ENCODE results near the gene TALDO1. TPM values are rescaled to one million over a fixed set of nuclear protein-coding genes. Genes with fewer than 3 reads are reported as not detected.

The TALDO1 gene
- total and polyA plus RNA-seq, 2 donors from 2014 or later = 175 to 312 TPM

DNA sequence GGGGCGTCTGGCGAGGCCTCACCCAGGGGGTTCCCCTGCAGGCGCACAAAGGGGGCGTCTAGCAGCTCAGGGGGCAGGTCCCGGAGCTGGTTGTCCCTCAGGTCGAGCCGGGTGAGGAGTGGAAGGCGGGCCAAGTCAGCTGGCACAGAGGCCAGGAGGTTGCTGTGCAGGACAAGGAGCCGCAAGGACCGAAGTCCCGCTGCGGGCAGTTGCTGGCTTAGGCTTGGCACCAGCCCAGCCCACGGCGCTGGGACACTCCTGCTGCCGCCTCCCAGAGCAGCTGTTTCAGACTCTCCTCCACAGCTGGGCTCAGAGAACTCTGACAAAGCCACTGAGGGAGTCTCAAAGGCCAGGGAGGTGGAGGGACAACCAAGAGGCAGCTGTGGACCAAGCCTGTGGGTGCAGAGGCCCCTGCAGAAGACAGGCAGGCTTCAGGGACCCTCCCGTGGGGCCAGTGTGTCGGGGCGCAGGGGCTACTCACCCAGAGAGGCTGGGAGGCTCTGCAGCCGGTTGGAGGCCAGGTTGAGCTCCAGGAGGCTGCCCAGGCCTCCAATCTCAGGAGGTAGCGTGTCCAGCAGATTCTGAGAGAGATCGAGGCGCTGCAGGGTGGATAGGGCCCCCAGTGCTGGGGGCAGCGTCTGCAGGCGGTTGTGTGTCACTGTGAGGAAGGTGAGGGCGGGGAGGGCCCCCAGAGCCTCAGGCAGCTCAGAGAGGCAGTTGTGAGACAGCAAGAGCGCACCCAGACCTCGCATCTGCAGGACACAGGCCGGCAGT lies 55.6 kb downstream of the TALDO1 start:
- Histone ChIP-seq H3K9me3 (ENCODE audit: control insufficient read depth in 2 of 3, insufficient read depth in 1 of 3, low read length in 3 of 3) (no peaks in the 10 kb centered on the region), H3K36me3 (ENCODE audit: control insufficient read depth in 2 of 3, insufficient read depth in 3 of 3, low read length in 3 of 3) (no peaks in the 10 kb centered on the region), H3K4me3 (ENCODE audit: low read length in 3 of 3) (no peak overlapping the region), H3K4me1 (ENCODE audit: control insufficient read depth in 2 of 3, insufficient read depth in 2 of 3, low read depth in 1 of 3, low read length in 3 of 3) (peaks cover 0 to 14% (median 4%) of the 10 kb centered on the region in 3 donors), H3K27ac (ENCODE audit: low read depth in 2 of 2, low read length in 2 of 2) (no peak overlapping the region), H3K27me3 (ENCODE audit: control insufficient read depth, insufficient read depth, low read length) (no peaks in the 10 kb centered on the region), H3K9ac (ENCODE audit: low read length in 3 of 3) (no peak overlapping the region)
- DNase-seq (no peak), FAIRE-seq (no peak)
- intact Hi-C loops (cut with DNase I) = no loop called here
- TF ChIP-seq, protein P1, sequence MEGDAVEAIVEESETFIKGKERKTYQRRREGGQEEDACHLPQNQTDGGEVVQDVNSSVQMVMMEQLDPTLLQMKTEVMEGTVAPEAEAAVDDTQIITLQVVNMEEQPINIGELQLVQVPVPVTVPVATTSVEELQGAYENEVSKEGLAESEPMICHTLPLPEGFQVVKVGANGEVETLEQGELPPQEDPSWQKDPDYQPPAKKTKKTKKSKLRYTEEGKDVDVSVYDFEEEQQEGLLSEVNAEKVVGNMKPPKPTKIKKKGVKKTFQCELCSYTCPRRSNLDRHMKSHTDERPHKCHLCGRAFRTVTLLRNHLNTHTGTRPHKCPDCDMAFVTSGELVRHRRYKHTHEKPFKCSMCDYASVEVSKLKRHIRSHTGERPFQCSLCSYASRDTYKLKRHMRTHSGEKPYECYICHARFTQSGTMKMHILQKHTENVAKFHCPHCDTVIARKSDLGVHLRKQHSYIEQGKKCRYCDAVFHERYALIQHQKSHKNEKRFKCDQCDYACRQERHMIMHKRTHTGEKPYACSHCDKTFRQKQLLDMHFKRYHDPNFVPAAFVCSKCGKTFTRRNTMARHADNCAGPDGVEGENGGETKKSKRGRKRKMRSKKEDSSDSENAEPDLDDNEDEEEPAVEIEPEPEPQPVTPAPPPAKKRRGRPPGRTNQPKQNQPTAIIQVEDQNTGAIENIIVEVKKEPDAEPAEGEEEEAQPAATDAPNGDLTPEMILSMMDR (IDR thresholded peaks at IDR 0.05; ENCODE audit: borderline replicate concordance, extremely low read depth, insufficient read depth) = no peak

DNA sequence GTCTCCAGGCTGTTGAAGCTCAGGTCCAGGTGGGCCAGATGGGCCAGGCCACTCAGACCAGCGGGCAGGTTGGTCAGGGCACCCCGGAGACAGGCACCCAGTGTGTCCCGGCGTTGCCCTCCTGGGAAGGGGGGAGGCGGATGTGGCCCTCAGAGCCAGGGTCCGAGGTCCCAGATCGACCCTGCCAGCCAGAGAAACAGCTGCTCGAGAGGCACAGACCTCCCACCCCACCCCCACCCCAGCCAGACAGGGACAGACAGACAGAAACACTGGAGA lies 56.1 kb downstream of the TALDO1 start:
- DNase-seq (no peak), FAIRE-seq (no peak)
- TF ChIP-seq, protein P1 (IDR thresholded peaks at IDR 0.05; ENCODE audit: borderline replicate concordance, extremely low read depth, insufficient read depth) = no peak
- H3K9me3 ChIP-seq (ENCODE audit: control insufficient read depth in 2 of 3, insufficient read depth in 1 of 3, low read length in 3 of 3) = no peaks in the 10 kb centered on the region
- no peaks in the 10 kb centered on the region for H3K27me3 ChIP-seq (ENCODE audit: control insufficient read depth, insufficient read depth, low read length)
- no peak overlapping the region for H3K27ac ChIP-seq (ENCODE audit: low read depth in 2 of 2, low read length in 2 of 2)
- no peak overlapping the region for H3K4me3 ChIP-seq (ENCODE audit: low read length in 3 of 3)
- H3K9ac ChIP-seq (ENCODE audit: low read length in 3 of 3) = no peak overlapping the region
- H3K4me1 ChIP-seq (ENCODE audit: control insufficient read depth in 2 of 3, insufficient read depth in 2 of 3, low read depth in 1 of 3, low read length in 3 of 3) = peaks cover 0 to 14% (median 4%) of the 10 kb centered on the region in 3 donors
- intact Hi-C loops (cut with DNase I) = no loop called here
- no peaks in the 10 kb centered on the region for H3K36me3 ChIP-seq (ENCODE audit: control insufficient read depth in 2 of 3, insufficient read depth in 3 of 3, low read length in 3 of 3)

DNA sequence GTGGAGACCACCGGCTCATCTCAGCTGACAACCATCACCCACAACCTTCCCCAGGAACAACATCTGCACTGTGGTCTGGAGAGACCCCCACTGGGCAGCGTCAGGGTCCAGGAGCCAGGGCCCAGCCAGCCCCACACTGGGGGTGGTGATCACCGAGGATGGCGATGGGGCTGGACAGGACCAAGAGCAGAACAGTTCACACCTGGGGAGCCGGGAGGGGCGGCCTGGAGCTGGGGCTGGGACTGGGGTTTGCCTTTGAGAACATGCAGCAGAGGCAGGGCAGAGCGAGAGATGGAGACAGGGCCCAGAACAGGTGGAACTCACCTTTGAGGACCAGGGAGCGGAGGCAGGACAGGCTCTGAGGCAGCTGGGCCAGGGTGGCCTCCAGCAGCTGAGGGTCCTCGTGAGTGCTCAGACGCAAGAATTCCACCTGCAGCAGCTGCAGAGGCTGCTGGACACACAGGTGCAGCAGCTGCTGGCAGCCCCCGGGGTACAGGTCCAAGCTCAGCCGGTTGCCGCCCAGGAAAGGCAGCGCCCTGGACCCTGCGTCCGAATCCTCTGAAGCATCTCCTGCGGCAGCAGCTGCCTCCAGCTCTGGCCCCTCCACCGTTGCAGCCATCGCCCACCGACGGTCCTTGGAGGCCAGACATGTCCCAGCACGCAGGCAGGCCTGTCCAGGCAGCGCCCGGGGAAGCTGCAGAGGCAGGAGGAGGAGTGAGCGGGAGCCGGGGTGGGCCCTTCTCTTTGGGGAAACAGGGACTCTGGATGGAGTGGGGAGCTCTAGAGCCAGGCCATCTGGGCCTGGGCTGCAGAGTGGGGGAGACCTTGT lies 56.7 kb downstream of the TALDO1 start:
- no peaks in the 10 kb centered on the region for H3K27me3 ChIP-seq (ENCODE audit: control insufficient read depth, insufficient read depth, low read length)
- no peak for DNase-seq
- peaks cover 0 to 18% (median 4%) of the 10 kb centered on the region in 3 donors for H3K4me1 ChIP-seq (ENCODE audit: control insufficient read depth in 2 of 3, insufficient read depth in 2 of 3, low read depth in 1 of 3, low read length in 3 of 3)
- intact Hi-C loops (cut with DNase I) = no loop called here
- H3K4me3 ChIP-seq (ENCODE audit: low read length in 3 of 3) = peak overlapping the region in 2 of 3 donors; percentile 36 to 59
- H3K36me3 ChIP-seq (ENCODE audit: control insufficient read depth in 2 of 3, insufficient read depth in 3 of 3, low read length in 3 of 3) = no peaks in the 10 kb centered on the region
- H3K9me3 ChIP-seq (ENCODE audit: control insufficient read depth in 2 of 3, insufficient read depth in 1 of 3, low read length in 3 of 3) = no peaks in the 10 kb centered on the region
- H3K27ac ChIP-seq (ENCODE audit: low read depth in 2 of 2, low read length in 2 of 2) = no peak overlapping the region
- TF ChIP-seq, protein P1 (IDR thresholded peaks at IDR 0.05; ENCODE audit: borderline replicate concordance, extremely low read depth, insufficient read depth) = no peak
- H3K9ac ChIP-seq (ENCODE audit: low read length in 3 of 3) = peak overlapping the region in 1 of 3 donors; percentile 34
- no peak for FAIRE-seq

Data from kidney (tissue), 14 donors.